HG03064 (cell line): Measurements from ENCODE around the gene NEK7.

Experiments
- ATAC-seq: cut with Tn5 transposase; IDR thresholded peaks from one replicate; pipeline ENCODE4 v1.9.1; 2021; ENCODE audit warnings: low read depth; ENCODE audit not compliant: unreplicated experiment

Gene NEK7

DNA sequence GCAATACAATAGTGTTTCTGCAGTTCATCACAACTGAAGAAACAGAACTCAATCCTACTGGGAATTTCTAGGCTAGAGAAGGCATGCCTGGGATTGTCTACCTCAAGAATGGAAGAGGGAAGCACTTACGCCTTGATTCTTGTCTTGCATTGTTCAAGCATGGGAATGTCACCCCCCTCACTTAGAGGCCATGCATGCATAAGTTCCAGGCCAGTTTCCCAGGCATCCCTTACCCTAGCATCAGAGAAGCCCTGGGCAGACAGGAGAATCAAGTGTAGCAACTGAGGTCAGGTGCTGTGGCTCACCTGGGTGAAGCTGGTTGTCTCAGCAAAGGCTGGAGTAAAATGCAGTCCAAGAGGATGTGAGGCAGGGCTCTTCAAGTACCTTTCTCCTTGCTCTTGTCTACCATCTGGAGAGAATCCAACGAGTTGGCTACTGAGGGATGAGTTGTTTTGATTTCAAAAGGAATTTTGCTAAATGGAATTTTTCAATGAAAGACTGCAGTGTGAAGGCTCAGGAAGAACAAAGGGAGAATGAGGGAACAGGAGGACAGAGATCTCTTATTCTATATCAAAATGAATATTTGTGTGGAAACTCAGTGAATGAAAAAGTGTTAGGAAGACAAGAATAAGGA is 174.3 kb downstream of the NEK7 start:
- ATAC-seq = no peak

DNA sequence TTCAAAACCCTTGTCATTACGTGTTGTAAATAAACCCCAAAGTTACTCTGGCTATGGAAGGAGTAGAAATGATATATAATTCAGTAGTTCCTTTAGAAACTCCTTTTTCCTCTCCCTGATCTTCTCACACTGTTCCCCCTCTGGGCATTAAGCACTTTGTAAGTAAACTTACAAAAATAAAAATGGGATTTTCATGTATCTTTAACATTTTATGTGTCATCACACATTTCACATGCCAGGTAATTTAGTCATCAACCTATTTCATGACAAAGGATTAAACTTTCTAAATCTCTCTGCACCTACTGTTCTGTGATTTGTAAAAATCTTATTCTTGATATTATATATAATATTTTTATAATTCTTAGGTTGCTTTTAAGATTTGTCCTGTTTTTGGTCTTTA is 176.9 kb downstream of the NEK7 start:
- no peak for ATAC-seq

DNA sequence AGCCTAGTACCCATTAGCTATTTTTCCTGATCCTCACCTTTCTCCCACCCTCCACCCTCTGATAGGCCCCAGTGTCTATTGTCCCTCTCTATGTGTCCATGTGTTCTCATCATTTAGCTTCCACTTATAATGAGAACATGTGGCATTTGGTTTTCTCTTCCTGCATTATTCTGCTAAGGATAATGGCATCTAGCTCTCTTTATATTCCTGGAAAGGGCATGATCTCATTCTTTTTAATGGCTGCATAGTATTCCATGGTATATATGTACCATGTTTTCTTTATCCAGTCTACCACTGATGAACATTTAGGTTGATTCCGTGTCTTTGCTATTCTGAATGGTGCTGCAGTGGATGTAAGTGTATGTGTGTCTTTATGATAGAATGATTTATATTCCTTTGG is 178.9 kb downstream of the NEK7 start:
- no peak for ATAC-seq

GRCh38 chr1:198337886-198338285 is 181.1 kb downstream of the NEK7 start:
- no peak for ATAC-seq

DNA sequence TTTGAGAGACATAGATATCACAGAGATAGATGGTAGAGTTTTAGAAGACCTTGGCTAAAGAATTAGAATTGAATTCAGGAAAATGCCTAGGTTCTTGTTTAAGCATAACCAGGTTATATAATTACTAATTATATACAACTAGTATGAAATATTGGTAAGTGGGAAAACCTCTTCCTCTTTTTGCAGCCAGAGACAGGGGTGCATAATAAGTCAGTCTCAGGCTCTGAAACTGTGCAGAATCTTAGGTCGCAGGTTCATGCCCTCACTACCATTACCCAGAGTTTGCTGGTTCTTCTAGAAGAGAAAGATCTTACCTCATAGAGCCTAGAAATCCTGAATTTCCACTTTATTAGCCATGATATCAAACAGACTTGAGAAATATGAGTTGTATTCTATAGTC is 183.3 kb downstream of the NEK7 start:
- ATAC-seq = no peak

GRCh38 chr1:198346178-198346577 is 189.4 kb downstream of the NEK7 start:
- ATAC-seq = no peak

GRCh38 chr1:198350456-198350855 is 193.7 kb downstream of the NEK7 start:
- ATAC-seq = no peak

DNA sequence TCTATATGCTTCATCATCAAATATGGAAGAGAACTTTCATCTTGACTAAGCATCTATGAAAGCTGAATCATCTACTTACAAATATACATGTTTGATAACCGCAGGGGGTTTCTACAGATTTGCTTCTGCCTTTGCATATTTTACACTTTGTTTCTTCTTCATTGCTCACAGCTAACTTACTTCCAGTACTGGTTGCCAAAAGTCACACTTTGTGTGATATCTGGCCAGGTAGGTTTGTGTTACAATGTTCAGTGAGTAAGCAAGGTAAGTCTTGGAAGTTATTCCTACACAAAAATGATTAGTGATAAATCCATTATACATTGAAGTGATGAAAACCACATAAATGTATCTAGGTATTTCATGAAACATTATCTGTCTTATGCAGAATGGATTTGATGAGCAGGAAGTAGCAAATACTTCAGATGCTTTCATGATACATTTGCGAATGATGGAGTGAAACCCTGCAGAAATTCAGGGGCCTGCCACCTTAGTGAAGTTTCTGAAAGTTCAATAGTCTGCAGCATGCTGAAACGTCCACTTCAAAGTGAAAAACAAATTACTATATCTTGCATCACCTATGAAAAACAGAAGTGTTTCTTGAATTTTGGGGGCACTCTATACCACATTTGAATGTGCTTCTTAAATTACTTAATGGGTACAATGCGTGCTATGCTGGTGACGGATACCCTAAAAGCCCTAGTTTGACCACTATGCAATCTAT is 196.3 kb downstream of the NEK7 start:
- peak; percentile 92 for ATAC-seq

GRCh38 chr1:198357937-198358336 is 201.1 kb downstream of the NEK7 start:
- no peak for ATAC-seq

DNA sequence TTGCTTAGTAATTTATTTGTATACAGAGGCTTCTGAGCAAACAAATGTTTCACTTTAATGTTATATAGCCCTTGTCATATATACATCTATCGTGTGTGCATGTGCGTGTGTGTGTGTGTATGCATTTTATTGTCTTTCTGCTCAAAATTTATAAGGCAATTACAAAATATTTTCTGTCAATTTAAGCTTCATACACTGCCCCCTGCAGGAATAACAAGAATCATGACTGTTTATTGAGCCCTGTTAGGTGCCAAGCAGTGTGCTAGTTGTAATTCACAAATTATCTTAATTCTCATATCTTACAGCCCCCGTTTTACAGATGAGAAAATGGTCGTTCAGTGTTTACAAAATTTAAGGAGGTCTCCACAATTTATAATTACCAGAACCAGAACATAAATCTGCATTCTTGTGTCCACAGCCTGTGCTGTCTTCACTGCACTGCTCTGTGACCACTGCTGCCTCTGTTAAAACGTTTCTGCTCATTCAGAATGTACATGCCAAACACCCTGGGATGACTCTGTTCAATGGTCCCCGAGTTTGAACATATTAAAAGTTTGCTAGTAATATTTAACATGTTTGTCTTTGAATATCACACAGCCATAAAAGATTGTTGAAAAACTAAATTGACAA is 202.3 kb downstream of the NEK7 start:
- no peak for ATAC-seq

- ATAC-seq = no peak
Observed at GRCh38 chr1:198360208-198360729, 203.5 kb downstream of the NEK7 start.

GRCh38 chr1:198361237-198361767 is 204.5 kb downstream of the NEK7 start:
- ATAC-seq = no peak

- ATAC-seq = no peak
Observed at GRCh38 chr1:198363625-198364151, 206.9 kb downstream of the NEK7 start.

DNA sequence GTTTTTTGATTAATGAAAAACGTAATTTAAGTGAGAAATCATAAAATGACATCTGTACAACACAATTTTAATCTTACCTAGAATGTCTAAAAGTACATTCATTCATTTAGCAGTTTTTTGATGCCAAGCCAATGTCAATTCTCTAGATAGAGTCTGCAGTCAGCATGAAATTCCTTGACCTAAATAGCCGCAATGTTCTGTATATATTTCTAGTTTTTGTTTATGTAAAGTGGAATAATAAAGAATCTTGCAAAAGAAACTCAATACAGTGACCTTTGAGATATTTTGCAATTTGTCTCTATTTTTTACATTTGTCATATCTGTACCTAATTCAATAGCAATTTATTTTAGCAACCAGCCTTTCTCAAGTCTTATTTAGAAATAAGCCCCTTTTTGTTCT is 207.7 kb downstream of the NEK7 start:
- ATAC-seq = no peak

GRCh38 chr1:198367296-198367695 is 210.5 kb downstream of the NEK7 start:
- ATAC-seq = no peak

DNA sequence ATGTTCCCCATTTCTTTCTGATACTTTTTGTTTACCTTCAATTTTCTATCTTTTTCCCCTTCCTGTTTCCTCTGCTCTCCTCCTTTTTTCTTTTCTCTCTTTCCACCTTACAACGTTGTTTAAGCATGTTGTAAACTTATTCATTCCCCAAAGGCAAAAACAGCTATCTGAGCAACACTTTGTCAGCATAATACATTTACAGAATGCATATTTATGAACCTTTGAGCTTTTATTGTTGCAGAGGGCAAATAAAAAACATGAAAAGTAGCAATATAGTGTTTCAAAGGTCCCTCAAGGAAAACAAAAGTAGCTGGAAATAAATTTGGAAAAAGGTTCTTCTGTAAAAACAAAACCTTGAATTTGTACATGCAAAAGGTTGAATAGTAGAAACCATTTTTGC is 214.2 kb downstream of the NEK7 start:
- no peak for ATAC-seq
